GM12875 (cell line): ENCODE results near the gene OR4C45.
"Not testable (repeated sequence)": the region's sequence is repeated elsewhere in the genome, so short reads cannot be mapped to it uniquely, and the experiment has no call there.

ENCODE experiments used
- H3K4me3 ChIP-seq: one replicate; pipeline ENCODE4 v1.5.1; 2011; ENCODE audit warnings: low read depth, low read length, control low read depth
- TF ChIP-seq, protein P1 (sequence below): IDR thresholded peaks from 2 replicates; pipeline ENCODE4 v1.5.1; 2011; ENCODE audit warnings: low read depth, mild to moderate bottlenecking, control low read depth, inconsistent platforms, low read length, moderate library complexity, borderline replicate concordance; ENCODE audit not compliant: insufficient read depth

Gene OR4C45

DNA sequence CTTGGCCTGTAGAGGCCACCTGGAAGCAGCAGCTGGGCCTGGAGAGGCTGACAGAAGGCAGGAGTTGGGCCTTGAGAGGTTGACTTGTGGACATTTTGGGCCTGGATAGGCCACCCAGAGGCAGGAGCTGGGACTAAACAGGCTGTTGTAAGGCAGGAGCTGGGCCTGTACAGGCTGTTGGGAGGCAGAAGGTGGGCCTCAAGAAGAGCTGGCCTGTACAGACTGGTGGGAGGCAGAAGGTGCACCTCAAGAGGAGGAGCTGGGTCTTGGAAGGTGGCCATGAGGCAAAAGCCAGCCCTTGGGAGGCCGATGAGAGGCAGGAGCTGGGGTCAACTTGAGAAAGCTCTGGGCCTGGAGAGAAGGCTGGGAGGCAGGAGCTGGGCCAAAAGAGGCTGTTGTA is 45.3 kb downstream of the OR4C45 start:
- TF ChIP-seq, protein P1, sequence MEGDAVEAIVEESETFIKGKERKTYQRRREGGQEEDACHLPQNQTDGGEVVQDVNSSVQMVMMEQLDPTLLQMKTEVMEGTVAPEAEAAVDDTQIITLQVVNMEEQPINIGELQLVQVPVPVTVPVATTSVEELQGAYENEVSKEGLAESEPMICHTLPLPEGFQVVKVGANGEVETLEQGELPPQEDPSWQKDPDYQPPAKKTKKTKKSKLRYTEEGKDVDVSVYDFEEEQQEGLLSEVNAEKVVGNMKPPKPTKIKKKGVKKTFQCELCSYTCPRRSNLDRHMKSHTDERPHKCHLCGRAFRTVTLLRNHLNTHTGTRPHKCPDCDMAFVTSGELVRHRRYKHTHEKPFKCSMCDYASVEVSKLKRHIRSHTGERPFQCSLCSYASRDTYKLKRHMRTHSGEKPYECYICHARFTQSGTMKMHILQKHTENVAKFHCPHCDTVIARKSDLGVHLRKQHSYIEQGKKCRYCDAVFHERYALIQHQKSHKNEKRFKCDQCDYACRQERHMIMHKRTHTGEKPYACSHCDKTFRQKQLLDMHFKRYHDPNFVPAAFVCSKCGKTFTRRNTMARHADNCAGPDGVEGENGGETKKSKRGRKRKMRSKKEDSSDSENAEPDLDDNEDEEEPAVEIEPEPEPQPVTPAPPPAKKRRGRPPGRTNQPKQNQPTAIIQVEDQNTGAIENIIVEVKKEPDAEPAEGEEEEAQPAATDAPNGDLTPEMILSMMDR: no peak

DNA sequence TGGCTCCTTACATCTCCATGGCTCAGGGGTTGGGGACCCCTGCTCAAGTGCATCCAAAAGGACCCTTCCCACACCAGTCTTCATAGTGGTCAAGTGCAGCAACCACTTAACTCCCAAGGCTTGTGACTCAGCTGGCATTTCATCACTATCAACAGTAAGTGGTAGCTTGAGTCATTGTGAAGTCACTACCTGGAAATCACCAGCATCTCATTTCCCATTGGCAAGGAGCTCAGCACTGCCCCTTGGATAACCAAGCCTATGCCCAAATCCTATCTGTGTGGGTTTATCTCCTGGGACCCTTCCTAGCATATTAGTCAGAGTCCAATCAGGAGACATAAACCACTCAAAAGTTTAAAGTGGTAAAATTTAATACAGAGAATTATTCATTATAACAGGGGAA is 46.3 kb downstream of the OR4C45 start:
- not testable (repeated sequence) for H3K4me3 ChIP-seq

More for the DNA sequence above, 45.3 kb downstream of the OR4C45 start:
- H3K4me3 ChIP-seq: no peak overlapping the region

DNA sequence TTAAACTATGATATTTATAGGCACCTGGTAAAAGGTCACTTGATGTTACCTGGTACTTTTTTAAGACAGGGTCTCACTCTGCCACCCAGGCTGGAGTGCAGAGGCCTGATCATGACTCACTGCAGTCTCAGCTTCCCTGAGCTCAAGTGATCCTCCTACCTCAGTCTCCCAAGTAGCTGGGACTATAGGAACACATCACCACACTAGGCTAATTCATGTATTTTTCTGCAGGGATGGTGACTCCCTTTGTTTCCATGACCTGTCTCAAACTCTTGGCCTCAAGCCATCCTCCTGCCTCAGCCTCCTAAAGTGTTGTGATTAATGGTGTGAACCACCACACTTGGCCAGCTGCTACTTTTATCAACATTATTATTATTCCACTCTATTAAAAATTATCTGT is 47.6 kb downstream of the OR4C45 start:
- TF ChIP-seq, protein P1: no peak
- no peak overlapping the region for H3K4me3 ChIP-seq
